GM12878 (cell line): ENCODE measurements around the gene RDH5. TPM values are rescaled to one million over a fixed set of nuclear protein-coding genes. Genes with fewer than 3 reads are reported as not detected.

Experiments used
- ATAC-seq: fragments of 200-7000 bp; cut with Tn5 transposase; 3 replicates; pipeline ENCODE4 v1.9.1; 2020; ENCODE audit warnings: mild to moderate bottlenecking, moderate library complexity
- BruUV-seq: library from RNA; stranded (reverse); fragments of 400-500 nt; replicated peaks from 2 replicates; lab custom pipeline; 2021; lab: Mats Ljungman, UMichigan
- CTCF ChIA-PET: fragments of 300-600 bp; sonication (Branson Sonifier 250); formaldehyde crosslinking; extraction: SDS; loops from one replicate; lab custom pipeline; 2021; ENCODE audit warnings: inconsistent platforms; lab: Yijun Ruan, JAX
- POLR2A ChIA-PET: fragments of 350-600 bp; formaldehyde crosslinking; extraction: SDS; loops from one replicate; lab custom pipeline; 2021; ENCODE audit warnings: inconsistent platforms; lab: Charles Lee
- RAD21 ChIA-PET: fragments of 300-600 bp; sonication (Branson Sonifier 250); formaldehyde crosslinking; loops from one replicate; lab custom pipeline; 2023; ENCODE audit warnings: antibody characterized with exemption; ENCODE audit not compliant: unreplicated experiment; lab: Charles Lee
- SMC1A ChIA-PET: fragments of 300-600 bp; sonication (Branson Sonifier 250); formaldehyde crosslinking; loops from one replicate; lab custom pipeline; 2023; ENCODE audit not compliant: unreplicated experiment, uncharacterized antibody; lab: Charles Lee
- DNase-seq: peaks from one replicate; pipeline ENCODE4 v3.0.0-alpha.2; 2011; ENCODE audit warnings: low read depth, low spot score
- FAIRE-seq: peaks from 3 replicates; lab custom pipeline; 2011; peaks lifted over from hg19 to GRCh38; lab: Jason Lieb, UNC
- H2AFZ ChIP-seq: 2 replicates; pipeline ENCODE4 v1.6.0; 2011; ENCODE audit warnings: low read depth, low read length, control low read depth; ENCODE audit not compliant: control insufficient read depth
- H3K27ac ChIP-seq: 2 replicates; pipeline ENCODE4 v1.5.1; 2011; ENCODE audit warnings: control low read depth; ENCODE audit not compliant: control insufficient read depth, insufficient read depth
- H3K27me3 ChIP-seq, 2 experiments: replicated peaks in 1 of 2; 2 replicates each; pipeline versions ENCODE4 v1.6.0 to v1.6.1; 2011; ENCODE audit warnings: low read length in 1 of 2; ENCODE audit not compliant: control insufficient read depth in 2 of 2, insufficient read depth in 2 of 2
- H3K36me3 ChIP-seq, 2 experiments: 2 replicates each; pipeline ENCODE4 v1.5.1; 2011; ENCODE audit warnings: low read length in 1 of 2; ENCODE audit not compliant: control insufficient read depth in 2 of 2, insufficient read depth in 2 of 2
- H3K4me1 ChIP-seq: 2 replicates; pipeline ENCODE4 v1.6.1; 2011; ENCODE audit warnings: mild to moderate bottlenecking, low read length, moderate library complexity, mixed read lengths; ENCODE audit not compliant: control insufficient read depth, insufficient read depth
- H3K4me2 ChIP-seq: 2 replicates; pipeline ENCODE4 v1.6.0; 2011; ENCODE audit warnings: control low read depth; ENCODE audit not compliant: control insufficient read depth, insufficient read depth
- H3K4me3 ChIP-seq: fragments of 200-600 bp; sonication (generic); 2 replicates; pipeline ENCODE4 v1.5.1; 2016
- H3K79me2 ChIP-seq: 2 replicates; pipeline ENCODE4 v1.6.0; 2011; ENCODE audit warnings: low read length; ENCODE audit not compliant: control insufficient read depth, insufficient read depth
- H3K9ac ChIP-seq: 2 replicates; pipeline ENCODE4 v1.8.0; 2011; ENCODE audit warnings: low read length, control low read depth, mixed read lengths; ENCODE audit not compliant: control insufficient read depth, insufficient read depth
- H3K9me3 ChIP-seq: replicated peaks from 3 replicates; pipeline ENCODE4 v1.5.1; 2011; ENCODE audit warnings: mild to moderate bottlenecking, low read length; ENCODE audit not compliant: control insufficient read depth, insufficient read depth
- H4K20me1 ChIP-seq: 2 replicates; pipeline ENCODE4 v1.6.0; 2011; ENCODE audit not compliant: control insufficient read depth, insufficient read depth
- ASH2L ChIP-seq: fragments of 300-600, 200-600 bp; sonication (generic); IDR thresholded peaks from 2 replicates; pipeline ENCODE4 v1.6.1; 2017; ENCODE audit warnings: low read depth, mild to moderate bottlenecking, borderline replicate concordance
- BRCA1 ChIP-seq: IDR thresholded peaks from 2 replicates; pipeline ENCODE4 v1.6.1; 2011; ENCODE audit warnings: low read depth, low read length, improper control_type of control experiment
- CEBPB ChIP-seq, 2 experiments: fragments of 150-350 bp in 1 of 2; IDR thresholded peaks; 2 replicates each; pipeline ENCODE4 v1.6.1; 2012 to 2014; ENCODE audit warnings: low read depth in 2 of 2, low read length in 2 of 2, borderline replicate concordance in 1 of 2, inconsistent platforms in 1 of 2
- CHD1 ChIP-seq: IDR thresholded peaks from 2 replicates; pipeline ENCODE4 v1.6.1; 2012; ENCODE audit warnings: low read depth, low read length, improper control_type of control experiment
- ETV6 ChIP-seq, 2 experiments: fragments of 450-650 bp in 1 of 2; IDR thresholded peaks in 1 of 2; conservative IDR thresholded peaks in 1 of 2; 2 replicates each; pipeline ENCODE4 v1.6.1; 2014; ENCODE audit warnings: antibody characterized with exemption in 1 of 2, borderline replicate concordance in 1 of 2, low read depth in 1 of 2, mild to moderate bottlenecking in 1 of 2, moderate library complexity in 1 of 2
- GABPA ChIP-seq: IDR thresholded peaks from 2 replicates; pipeline ENCODE4 v1.6.1; 2014; ENCODE audit warnings: antibody characterized with exemption, low read depth, mild to moderate bottlenecking, inconsistent platforms
- HDGF ChIP-seq: fragments of 450-650 bp; IDR thresholded peaks from 2 replicates; pipeline ENCODE4 v1.6.1; 2016; ENCODE audit warnings: antibody characterized with exemption
- KDM1A ChIP-seq: fragments of 200-600 bp; sonication (generic); IDR thresholded peaks from 2 replicates; pipeline ENCODE4 v1.6.1; 2016; ENCODE audit warnings: borderline replicate concordance
- NRF1 ChIP-seq: conservative IDR thresholded peaks from 2 replicates; pipeline ENCODE4 v1.6.1; 2011; ENCODE audit warnings: mild to moderate bottlenecking, low read depth, low read length, improper control_type of control experiment
- POLR2AphosphoS5 ChIP-seq: IDR thresholded peaks from 2 replicates; pipeline ENCODE4 v1.6.1; 2011; ENCODE audit warnings: mild to moderate bottlenecking, low read length, inconsistent platforms
- SIN3A ChIP-seq: IDR thresholded peaks from 2 replicates; pipeline ENCODE4 v1.6.1; 2012; ENCODE audit warnings: low read depth, low read length, improper control_type of control experiment
- SMARCA5 ChIP-seq: fragments of 450-650 bp; IDR thresholded peaks from 2 replicates; pipeline ENCODE4 v1.6.1; 2017; ENCODE audit warnings: mild to moderate bottlenecking
- SUPT20H ChIP-seq: IDR thresholded peaks from 2 replicates; pipeline ENCODE4 v1.6.1; 2011; ENCODE audit warnings: low read depth, mild to moderate bottlenecking, low read length, moderate library complexity, borderline replicate concordance; ENCODE audit not compliant: control insufficient read depth
- ZNF274 ChIP-seq: IDR thresholded peaks from one replicate; pipeline ENCODE4 v1.8.0; 2011; ENCODE audit not compliant: insufficient read length, insufficient read depth
- ZSCAN29 ChIP-seq: fragments of 450-650 bp; IDR thresholded peaks from 2 replicates; pipeline ENCODE4 v1.6.1; 2017; ENCODE audit warnings: mild to moderate bottlenecking, moderate library complexity
- WGBS: methylation state at CpG from one replicate; pipeline ENCODE4 v1.1.6; 2016; ENCODE audit warnings: low lambda C conversion rate; ENCODE audit not compliant: insufficient replicate concordance, insufficient coverage; ENCODE audit errors: missing lambda C conversion rate; 5-methylcytosine and 5-hydroxymethylcytosine counted together
- in situ Hi-C: fragments of 300-500 bp; cut with MboI; formaldehyde crosslinking; loops from 9 replicates; pipeline ENCODE4 v1.14.3; 2018; ENCODE audit warnings: mixed read lengths
- intact Hi-C: fragments of 100-400 bp; cut with micrococcal nuclease; formaldehyde crosslinking; loops from one replicate; pipeline ENCODE4 v1.14.2; 2022; ENCODE audit not compliant: unreplicated experiment
- polyA plus RNA-seq, 11 experiments: library from polyadenylated mRNA; depleted of rRNA in 4 of 11; unstranded in 6 of 11; stranded (reverse) in 5 of 11; fragments of >200 nt; fragmentation: Nextera tagmentation in 4 of 11; fragmentation: Illumina TruSeq in 1 of 11; extraction: Ambion mirVana in 4 of 11; extraction: Trizol in 1 of 11; gene quantifications; 1 replicate in 1 of 11; 2 replicates in 10 of 11; pipeline versions ENCODE4 v1.2.1 to v1.2.3, GENCODE V29; 2011 to 2016; ENCODE audit warnings: inconsistent platforms in 2 of 11, missing spikeins in 2 of 11, low read depth in 1 of 11
- total RNA-seq, 4 experiments: library from RNA; depleted of rRNA in 3 of 4; stranded (reverse); fragments of >200 nt in 3 of 4; fragmentation: Illumina TruSeq in 1 of 4; extraction: Trizol in 1 of 4; gene quantifications; 2 replicates each; pipeline versions ENCODE4 v1.2.1 to v1.2.3, GENCODE V29; 2013 to 2021
- TF ChIP-seq, protein P1 (sequence below): fragments of 450-650 bp; IDR thresholded peaks from 2 replicates; pipeline ENCODE4 v1.6.1; 2017; ENCODE audit warnings: mild to moderate bottlenecking, moderate library complexity
- TF ChIP-seq, protein P2 (sequence below): IDR thresholded peaks from 2 replicates; pipeline ENCODE4 v1.6.1; 2012; ENCODE audit warnings: low read length, inconsistent platforms
- TF ChIP-seq, protein P3 (sequence below): IDR thresholded peaks from 2 replicates; pipeline ENCODE4 v1.6.1; 2012; ENCODE audit warnings: low read depth, low read length, improper control_type of control experiment

RDH5 gene
- total and polyA plus RNA-seq, 10 of the 15 experiments (the other 5 are each of a cell fraction or from before 2014, with no cell fraction given) = 2.6 to 11.6 (median 7.3) TPM

DNA sequence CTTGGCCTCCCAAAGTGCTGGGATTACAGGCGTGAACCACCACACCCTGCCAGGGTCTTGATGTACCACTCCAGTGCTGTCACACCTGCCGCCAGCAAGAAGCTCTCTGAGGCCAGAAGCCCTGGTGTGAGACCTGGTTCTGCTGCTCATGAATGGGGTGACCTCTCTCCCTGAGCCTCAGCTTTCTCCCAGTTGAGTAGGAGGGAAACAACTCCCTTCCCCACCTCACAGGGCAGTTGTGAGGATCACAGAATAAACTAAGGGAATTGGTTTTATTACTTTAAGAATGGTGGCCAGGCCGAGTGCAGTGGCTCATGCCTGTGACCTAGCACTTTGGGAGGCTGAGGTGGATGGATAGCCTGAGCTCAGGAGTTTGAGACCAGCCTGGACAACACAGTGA lies 14.4 kb downstream of the RDH5 start (continued):
- TF ChIP-seq SMARCA5 (no peak), GABPA (no peak), ZNF274 (no peak), ASH2L (no peak)

DNA sequence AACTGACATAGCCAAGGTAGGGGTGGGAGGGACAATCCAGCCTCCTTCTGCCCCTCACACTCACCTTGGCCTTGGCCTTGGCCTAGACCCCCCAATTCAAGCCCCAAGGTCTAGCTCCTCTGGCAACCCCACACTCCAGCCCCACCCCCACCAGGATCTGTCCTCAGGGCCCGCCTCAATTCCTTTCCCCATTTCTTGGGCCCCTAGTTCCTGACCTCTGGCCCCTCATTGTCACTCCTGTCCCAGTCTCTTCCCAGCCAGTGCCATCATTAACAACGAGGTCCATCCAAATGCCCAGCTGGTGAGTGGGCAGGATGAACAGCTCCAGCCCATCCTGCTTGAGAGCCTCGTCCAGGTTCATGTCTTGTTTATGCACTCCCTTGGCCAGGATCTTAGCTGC lies 15.9 kb downstream of the RDH5 start:
- no peak overlapping the region for H3K4me2 ChIP-seq
- intact Hi-C loops = loop anchor here (2.0 to 10.0 kb wide), 4 partner anchors 19 to 449 kb away; partner anchors contain the start of genes BLOC1S1, RPL41, SMARCC2 and ZC3H10
- WGBS = 36% methylated on average over 3 of the region's 3 CpGs
- H3K9me3 ChIP-seq = no peaks in the 10 kb centered on the region
- no peaks in the 10 kb centered on the region for H3K36me3 ChIP-seq
- FAIRE-seq (no peak), DNase-seq (no peak), ATAC-seq (no peak)
- no peaks in the 10 kb centered on the region for H3K79me2 ChIP-seq
- H3K27ac ChIP-seq = no peak overlapping the region
- no peak overlapping the region for H3K9ac ChIP-seq
- no peaks in the 10 kb centered on the region for H3K27me3 ChIP-seq
- ChIA-PET CTCF (interaction anchor here (0.6 to 7.1 kb wide), 10 partner anchors 10 to 547 kb away, joined by 3 to 205 read pairs (median 4); partner anchors contain the start of genes BLOC1S1, PYM1 and RDH5), SMC1A (interaction anchor here (2.8 to 3.9 kb wide), 3 partner anchors 13 to 89 kb away, joined by 8 to 29 read pairs (median 11); partner anchors contain the start of gene BLOC1S1), POLR2A (interaction anchor here (0.6 to 1.0 kb wide), 2 partner anchors 11 to 90 kb away, joined by 3 read pairs; no protein-coding TSS in a partner anchor), RAD21 (interaction anchor here (2.3 to 7.7 kb wide), 2 partner anchors 16 to 54 kb away, joined by 8 to 113 read pairs; partner anchors contain the start of genes BLOC1S1 and RDH5)
- no TSS peak for BruUV-seq
- in situ Hi-C loops = loop anchor here (5.0 kb wide), 2 partner anchors 206 to 296 kb away; no protein-coding TSS in a partner anchor
- no peak overlapping the region for H2AFZ ChIP-seq
- H3K4me1 ChIP-seq = peaks cover 7% of the 10 kb centered on the region
- no peaks in the 10 kb centered on the region for H4K20me1 ChIP-seq
- H3K4me3 ChIP-seq = no peak overlapping the region
- no peak for TF ChIP-seq SMARCA5
- no peak for TF ChIP-seq HDGF
- TF ChIP-seq BRCA1 = no peak
- no peak for TF ChIP-seq SIN3A
- TF ChIP-seq, protein P1, sequence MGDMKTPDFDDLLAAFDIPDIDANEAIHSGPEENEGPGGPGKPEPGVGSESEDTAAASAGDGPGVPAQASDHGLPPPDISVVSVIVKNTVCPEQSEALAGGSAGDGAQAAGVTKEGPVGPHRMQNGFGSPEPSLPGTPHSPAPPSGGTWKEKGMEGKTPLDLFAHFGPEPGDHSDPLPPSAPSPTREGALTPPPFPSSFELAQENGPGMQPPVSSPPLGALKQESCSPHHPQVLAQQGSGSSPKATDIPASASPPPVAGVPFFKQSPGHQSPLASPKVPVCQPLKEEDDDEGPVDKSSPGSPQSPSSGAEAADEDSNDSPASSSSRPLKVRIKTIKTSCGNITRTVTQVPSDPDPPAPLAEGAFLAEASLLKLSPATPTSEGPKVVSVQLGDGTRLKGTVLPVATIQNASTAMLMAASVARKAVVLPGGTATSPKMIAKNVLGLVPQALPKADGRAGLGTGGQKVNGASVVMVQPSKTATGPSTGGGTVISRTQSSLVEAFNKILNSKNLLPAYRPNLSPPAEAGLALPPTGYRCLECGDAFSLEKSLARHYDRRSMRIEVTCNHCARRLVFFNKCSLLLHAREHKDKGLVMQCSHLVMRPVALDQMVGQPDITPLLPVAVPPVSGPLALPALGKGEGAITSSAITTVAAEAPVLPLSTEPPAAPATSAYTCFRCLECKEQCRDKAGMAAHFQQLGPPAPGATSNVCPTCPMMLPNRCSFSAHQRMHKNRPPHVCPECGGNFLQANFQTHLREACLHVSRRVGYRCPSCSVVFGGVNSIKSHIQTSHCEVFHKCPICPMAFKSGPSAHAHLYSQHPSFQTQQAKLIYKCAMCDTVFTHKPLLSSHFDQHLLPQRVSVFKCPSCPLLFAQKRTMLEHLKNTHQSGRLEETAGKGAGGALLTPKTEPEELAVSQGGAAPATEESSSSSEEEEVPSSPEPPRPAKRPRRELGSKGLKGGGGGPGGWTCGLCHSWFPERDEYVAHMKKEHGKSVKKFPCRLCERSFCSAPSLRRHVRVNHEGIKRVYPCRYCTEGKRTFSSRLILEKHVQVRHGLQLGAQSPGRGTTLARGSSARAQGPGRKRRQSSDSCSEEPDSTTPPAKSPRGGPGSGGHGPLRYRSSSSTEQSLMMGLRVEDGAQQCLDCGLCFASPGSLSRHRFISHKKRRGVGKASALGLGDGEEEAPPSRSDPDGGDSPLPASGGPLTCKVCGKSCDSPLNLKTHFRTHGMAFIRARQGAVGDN = no peak
- no peak for TF ChIP-seq ETV6 (conservative IDR thresholded peaks at IDR 0.05 in 1 of 2, IDR thresholded peaks at IDR 0.05 in 1 of 2; ENCODE audit: borderline replicate concordance in 1 of 2, low read depth in 1 of 2)
- TF ChIP-seq NRF1 = no peak
- TF ChIP-seq ZSCAN29 = no peak
- TF ChIP-seq CHD1 = no peak
- TF ChIP-seq ASH2L = no peak
- TF ChIP-seq, protein P2, sequence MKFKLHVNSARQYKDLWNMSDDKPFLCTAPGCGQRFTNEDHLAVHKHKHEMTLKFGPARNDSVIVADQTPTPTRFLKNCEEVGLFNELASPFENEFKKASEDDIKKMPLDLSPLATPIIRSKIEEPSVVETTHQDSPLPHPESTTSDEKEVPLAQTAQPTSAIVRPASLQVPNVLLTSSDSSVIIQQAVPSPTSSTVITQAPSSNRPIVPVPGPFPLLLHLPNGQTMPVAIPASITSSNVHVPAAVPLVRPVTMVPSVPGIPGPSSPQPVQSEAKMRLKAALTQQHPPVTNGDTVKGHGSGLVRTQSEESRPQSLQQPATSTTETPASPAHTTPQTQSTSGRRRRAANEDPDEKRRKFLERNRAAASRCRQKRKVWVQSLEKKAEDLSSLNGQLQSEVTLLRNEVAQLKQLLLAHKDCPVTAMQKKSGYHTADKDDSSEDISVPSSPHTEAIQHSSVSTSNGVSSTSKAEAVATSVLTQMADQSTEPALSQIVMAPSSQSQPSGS = no peak
- TF ChIP-seq POLR2AphosphoS5 = no peak
- TF ChIP-seq CEBPB (IDR thresholded peaks at IDR 0.05; ENCODE audit: borderline replicate concordance in 1 of 2, low read depth in 2 of 2, low read length in 2 of 2) = no peak
- no peak for TF ChIP-seq KDM1A
- TF ChIP-seq, protein P3, sequence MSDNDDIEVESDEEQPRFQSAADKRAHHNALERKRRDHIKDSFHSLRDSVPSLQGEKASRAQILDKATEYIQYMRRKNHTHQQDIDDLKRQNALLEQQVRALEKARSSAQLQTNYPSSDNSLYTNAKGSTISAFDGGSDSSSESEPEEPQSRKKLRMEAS = no peak
- TF ChIP-seq SUPT20H = no peak
